ENCODE results near the gene AFAP1L2.
"Not testable (repeated sequence)": the region's sequence is repeated elsewhere in the genome, so short reads cannot be mapped to it uniquely, and the experiment has no call there.

Gene AFAP1L2

GRCh38 chr10:114337510-114338462, 66.5 kb downstream of the AFAP1L2 start:
- DNase-seq (ENCODE audit: low spot score): peak; percentile 25

DNA sequence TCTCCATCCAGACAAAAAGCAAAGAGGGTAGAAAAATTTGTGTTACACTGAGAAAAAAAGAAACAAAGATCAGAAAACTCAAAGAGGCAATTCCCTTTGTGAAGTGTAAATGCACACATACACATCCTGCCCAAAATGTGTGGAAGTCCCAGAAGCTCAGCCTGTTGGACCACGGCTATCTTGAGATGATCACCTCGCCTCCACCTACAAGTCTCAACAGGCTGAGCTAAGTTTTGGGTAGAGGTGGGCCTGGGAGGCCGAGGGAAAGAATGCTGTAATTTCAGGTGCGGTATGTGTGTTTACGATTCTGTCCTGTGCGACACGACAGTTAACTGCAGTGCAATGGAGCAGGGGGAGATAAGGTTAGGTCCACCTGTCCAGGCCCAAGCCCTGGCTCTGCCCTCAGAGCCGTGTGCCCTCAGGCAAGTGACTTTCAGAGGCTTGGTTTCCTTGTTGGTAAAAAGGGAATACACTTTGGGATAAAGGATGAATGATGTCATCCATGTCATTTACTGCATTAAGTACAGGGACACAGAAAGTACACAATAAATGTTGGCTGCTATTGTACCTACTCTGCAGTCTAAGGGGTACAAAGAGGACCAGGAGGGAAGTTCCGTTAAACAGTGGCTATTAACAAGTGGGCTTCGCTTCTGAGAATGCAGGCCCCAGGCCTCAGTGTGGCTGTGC, 67.3 kb downstream of the AFAP1L2 start:
- DNase-seq (ENCODE audit: low spot score): no peak

- DNase-seq (ENCODE audit: low spot score): no peak
Observed at GRCh38 chr10:114335614-114336013, 68.7 kb downstream of the AFAP1L2 start.

- DNase-seq (ENCODE audit: low spot score): no peak
Observed at GRCh38 chr10:114334301-114334700, 70.0 kb downstream of the AFAP1L2 start.

DNA sequence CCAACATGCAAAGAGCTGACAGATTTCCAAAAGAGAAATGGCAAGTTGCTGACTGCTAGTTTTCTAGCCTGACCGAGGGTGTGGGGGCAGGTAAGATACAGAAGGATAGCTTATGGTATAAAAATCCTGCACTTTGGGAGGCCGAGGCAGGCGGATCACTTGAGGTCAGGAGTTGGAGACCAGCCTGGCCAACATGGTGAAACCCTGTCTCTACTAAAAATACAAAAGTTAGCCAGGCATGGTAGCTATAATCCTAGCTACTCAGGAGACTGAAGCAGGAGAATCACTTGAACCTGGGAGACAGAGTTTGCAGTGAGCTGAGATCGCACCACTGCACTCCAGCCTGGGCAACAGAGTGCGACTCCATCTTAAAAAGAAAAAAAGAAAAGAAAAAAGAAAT, 70.9 kb downstream of the AFAP1L2 start:
- DNase-seq (ENCODE audit: low spot score): not testable (repeated sequence)

DNA sequence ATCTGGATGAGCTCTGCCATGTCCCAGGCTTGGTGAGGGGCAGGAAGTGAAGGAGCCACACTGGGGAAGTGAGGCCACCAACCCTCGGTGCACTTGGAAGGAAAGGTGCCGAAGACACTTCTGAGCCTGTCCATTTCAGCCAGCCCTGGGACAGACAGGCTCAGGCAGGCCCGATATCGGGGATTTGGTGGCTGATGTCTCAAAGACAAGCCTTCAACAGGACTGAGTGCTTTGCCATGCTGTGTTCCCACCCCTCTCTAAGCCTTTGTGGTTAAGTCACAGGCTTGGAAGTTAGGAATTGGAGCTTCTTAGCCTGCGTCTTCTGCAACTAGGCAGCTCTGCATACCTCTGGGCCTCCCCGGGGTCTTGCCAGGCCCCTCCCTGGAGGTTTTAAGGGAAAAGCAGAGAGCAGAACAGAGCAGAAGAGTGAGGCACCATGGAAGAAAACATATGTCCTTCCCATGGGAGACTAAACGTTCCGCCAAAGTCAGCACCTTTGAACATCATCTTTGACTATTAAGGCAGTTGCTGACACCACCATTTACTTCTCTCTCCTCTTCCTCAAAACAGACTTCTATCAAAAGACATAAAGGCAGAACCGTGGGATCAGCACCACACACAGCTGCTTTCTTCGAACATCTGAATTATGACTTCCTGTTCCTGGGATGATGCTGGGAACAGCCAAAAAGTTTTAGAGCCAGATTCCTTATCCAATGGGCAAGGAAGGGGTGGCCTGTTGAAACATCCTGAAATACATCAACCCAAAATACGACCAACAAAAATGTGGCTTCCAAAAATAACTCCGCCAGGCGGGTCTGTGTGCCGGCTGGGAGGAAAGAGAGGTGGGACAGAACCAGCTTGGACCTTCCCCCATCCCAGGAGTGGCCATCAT, 71.8 kb downstream of the AFAP1L2 start:
- DNase-seq (ENCODE audit: low spot score): no peak

GRCh38 chr10:114329634-114330365, 74.5 kb downstream of the AFAP1L2 start:
- DNase-seq (ENCODE audit: low spot score): no peak

DNA sequence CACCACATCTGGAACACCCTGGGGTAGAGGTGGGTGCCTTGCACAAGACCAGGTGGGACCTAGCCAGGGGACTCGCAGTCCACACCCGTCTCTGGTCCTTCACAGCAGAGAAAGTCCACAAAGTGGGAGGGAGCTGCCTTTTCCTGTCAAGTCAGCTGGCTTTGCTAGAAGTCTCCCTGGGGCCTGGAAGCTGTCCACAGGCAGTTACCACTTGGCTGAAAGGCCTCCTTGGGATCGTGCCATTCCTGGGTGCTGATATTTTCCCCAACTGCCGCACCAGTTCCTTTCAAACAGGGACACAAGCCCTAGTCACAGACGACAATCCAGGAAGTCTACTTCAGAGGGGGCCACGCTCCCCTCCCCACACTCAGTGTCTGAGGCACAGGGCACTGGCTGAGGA, 75.4 kb downstream of the AFAP1L2 start:
- no peak for DNase-seq (ENCODE audit: low spot score)

GRCh38 chr10:114328441-114328812, 75.9 kb downstream of the AFAP1L2 start:
- no peak for DNase-seq (ENCODE audit: low spot score)

DNA sequence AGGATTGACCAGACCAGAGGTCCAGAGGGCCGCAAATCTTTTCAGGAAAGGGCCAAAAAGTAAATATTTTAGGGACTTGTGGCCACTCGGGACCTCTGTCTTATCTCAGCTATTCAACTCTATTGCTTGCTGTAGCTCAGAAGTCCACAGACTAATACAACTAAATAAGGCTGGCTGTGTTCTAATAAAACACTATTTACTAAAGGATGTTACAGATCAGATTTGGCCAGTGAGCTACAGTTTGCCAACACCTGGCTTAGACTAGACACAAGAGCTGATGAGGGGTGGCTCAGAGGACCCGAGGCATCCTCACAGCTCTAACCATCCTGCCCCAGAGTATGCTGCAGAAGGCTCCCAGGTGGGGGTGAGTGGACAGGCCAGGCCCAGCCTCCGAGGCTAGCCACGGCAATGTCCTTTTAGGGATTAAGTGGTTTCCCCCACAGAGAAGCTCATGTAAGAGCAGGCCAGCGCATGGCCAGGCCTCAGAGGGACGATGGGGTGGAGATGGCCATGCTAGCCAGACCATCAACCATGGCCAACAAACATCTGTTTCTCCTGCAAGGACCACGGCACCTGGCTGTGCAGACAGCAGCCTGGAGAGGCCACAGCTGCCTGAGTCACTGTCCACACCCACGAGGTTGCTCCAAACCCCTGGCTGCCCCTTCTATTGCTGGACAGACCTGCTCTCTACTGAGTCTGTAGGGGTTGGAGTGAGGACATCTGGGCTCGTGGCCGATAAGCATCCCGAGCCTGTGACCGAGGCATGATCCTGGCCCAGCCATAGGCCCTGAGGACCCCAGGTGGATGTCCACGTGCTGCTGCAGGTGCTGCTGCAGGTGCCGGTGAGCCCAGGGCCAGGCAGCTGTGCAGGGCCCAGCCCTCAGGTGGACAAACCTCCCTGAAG, 76.5 kb downstream of the AFAP1L2 start:
- no peak for DNase-seq (ENCODE audit: low spot score)

GRCh38 chr10:114326795-114327194, 77.5 kb downstream of the AFAP1L2 start:
- no peak for DNase-seq (ENCODE audit: low spot score)

GRCh38 chr10:114323023-114323422, 81.3 kb downstream of the AFAP1L2 start:
- DNase-seq (ENCODE audit: low spot score): no peak

GRCh38 chr10:114322344-114322743, 82.0 kb downstream of the AFAP1L2 start:
- DNase-seq (ENCODE audit: low spot score): no peak

GRCh38 chr10:114320249-114321116, 83.8 kb downstream of the AFAP1L2 start:
- DNase-seq (ENCODE audit: low spot score): no peak

DNA sequence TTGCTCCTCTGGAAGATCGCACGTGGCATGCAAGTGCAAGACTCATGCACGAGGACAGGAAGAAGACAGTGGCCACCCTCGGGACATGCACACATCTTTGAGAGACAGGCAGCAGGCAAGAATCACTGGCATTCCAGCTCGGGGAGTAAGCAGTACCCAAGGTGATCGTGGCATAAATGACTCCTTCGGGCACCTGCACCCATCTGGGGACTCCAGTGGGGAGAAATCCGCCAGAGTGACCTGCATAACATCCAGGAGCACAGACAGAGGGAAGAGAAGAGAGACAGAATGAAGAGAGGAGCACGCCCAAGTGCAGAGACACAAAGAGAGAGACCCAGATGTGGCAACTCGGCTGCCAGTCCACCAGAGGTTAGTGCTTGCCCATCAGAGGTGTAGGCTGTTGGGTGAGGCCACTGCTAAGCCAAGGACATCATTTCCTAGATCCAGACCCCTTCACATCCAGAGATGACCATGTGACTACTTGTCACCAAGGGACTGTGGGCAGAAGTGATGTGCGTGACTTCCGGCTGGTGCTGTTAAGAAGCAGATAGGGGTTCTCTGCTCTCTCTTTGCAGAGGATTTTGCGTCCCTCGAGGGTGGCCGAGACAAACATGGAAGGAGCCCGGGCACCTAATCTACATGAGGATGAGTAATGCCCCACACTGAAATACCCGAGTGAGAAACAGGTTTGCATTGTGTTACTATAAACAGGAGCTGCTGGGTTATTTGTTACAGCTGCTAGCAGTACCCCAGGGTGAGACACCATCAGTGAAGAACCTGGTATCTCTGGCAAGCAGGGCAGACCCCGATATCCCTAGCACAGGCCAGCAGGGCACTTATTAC, 84.7 kb downstream of the AFAP1L2 start:
- no peak for DNase-seq (ENCODE audit: low spot score)

- DNase-seq (ENCODE audit: low spot score): peak; percentile 40
Observed at GRCh38 chr10:114316744-114317143, 87.6 kb downstream of the AFAP1L2 start.

GRCh38 chr10:114315566-114316420, 88.5 kb downstream of the AFAP1L2 start:
- peak; percentile 59 for DNase-seq (ENCODE audit: low spot score)

DNA sequence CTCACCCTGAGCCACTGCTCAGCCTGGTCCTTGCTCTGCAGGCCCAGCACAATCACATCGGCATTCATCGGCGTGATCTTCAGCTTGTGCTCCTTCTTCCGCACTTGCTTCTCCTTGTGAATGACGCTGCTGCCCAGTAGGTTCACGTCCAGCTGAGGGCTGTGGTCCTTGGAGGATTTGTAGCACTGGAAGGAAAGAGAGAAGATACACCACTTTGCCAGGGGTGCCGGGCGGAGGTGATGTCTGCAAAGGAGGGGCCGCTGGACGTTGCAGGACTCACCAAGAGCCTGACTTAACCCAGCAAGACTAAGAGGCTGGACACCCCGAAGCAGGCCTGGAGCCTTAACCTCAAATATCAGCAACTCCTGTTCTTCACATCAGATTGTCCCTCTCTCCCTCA, 90.4 kb downstream of the AFAP1L2 start:
- DNase-seq (ENCODE audit: low spot score): peak; percentile 57
